HepG2 (cell line): ENCODE results near the gene MTCP1. TPM values are rescaled to one million over a fixed set of nuclear protein-coding genes. Genes with fewer than 3 reads are reported as not detected.

Experiments
- AHR ChIP-seq: IDR thresholded peaks from 2 replicates; pipeline ENCODE4 v1.6.1; 2018; ENCODE audit warnings: missing genetic modification reagents, missing compliant biosample characterization
- CEBPB ChIP-seq: IDR thresholded peaks from 2 replicates; pipeline ENCODE4 v1.6.1; 2011; ENCODE audit warnings: low read depth, low read length, improper control_type of control experiment, borderline replicate concordance
- IRF2 ChIP-seq: IDR thresholded peaks from 2 replicates; pipeline ENCODE4 v1.6.1; 2018; ENCODE audit warnings: missing genetic modification reagents, missing compliant biosample characterization
- KAT8 ChIP-seq: IDR thresholded peaks from 2 replicates; pipeline ENCODE4 v1.6.1; 2016; ENCODE audit warnings: missing genetic modification reagents, missing compliant biosample characterization
- KMT2B ChIP-seq: IDR thresholded peaks from 2 replicates; pipeline ENCODE4 v1.6.1; 2016; ENCODE audit warnings: missing genetic modification reagents, missing compliant biosample characterization
- MED8 ChIP-seq: sonication (generic); formaldehyde crosslinking; IDR thresholded peaks from 2 replicates; pipeline ENCODE4 v1.8.1; 2023; ENCODE audit warnings: mild to moderate bottlenecking, missing genetic modification reagents; ENCODE audit not compliant: insufficient replicate concordance
- MXI1 ChIP-seq: IDR thresholded peaks from 3 replicates; pipeline ENCODE4 v1.6.1; 2012; ENCODE audit warnings: low read depth, low read length, inconsistent platforms, borderline replicate concordance
- NONO ChIP-seq, 2 experiments: fragments of 450-650 bp in 1 of 2; sonication (generic) in 1 of 2; formaldehyde crosslinking in 1 of 2; IDR thresholded peaks in 1 of 2; conservative IDR thresholded peaks in 1 of 2; 2 replicates each; pipeline versions ENCODE4 v1.6.1 to v1.8.0; 2017 to 2022; ENCODE audit warnings: mild to moderate bottlenecking in 1 of 2, missing genetic modification reagents in 1 of 2, moderate library complexity in 1 of 2
- NRL ChIP-seq: sonication (generic); formaldehyde crosslinking; IDR thresholded peaks from 2 replicates; pipeline ENCODE4 v1.5.0; 2020; ENCODE audit warnings: missing genetic modification reagents, mild to moderate bottlenecking, moderate library complexity, borderline replicate concordance
- POLR2G ChIP-seq: fragments of 200-400 bp; formaldehyde crosslinking; IDR thresholded peaks from 2 replicates; pipeline ENCODE4 v1.6.1; 2018; ENCODE audit warnings: mild to moderate bottlenecking, low read depth, low read length, moderate library complexity
- RBAK ChIP-seq: sonication (generic); formaldehyde crosslinking; IDR thresholded peaks from 2 replicates; pipeline ENCODE4 v1.5.1; 2020; ENCODE audit warnings: mild to moderate bottlenecking, missing genetic modification reagents
- SATB2 ChIP-seq: sonication (generic); formaldehyde crosslinking; IDR thresholded peaks from 2 replicates; pipeline ENCODE4 v1.5.0; 2020; ENCODE audit warnings: missing genetic modification reagents
- TBL1XR1 ChIP-seq: fragments of 150-350 bp; IDR thresholded peaks from 2 replicates; pipeline ENCODE4 v1.6.1; 2014; ENCODE audit warnings: borderline replicate concordance, low read length; ENCODE audit not compliant: partially characterized antibody
- ZC3H13 ChIP-seq: sonication (generic); formaldehyde crosslinking; IDR thresholded peaks from 2 replicates; pipeline ENCODE4 v1.8.1; 2023; ENCODE audit warnings: mild to moderate bottlenecking, missing genetic modification reagents, moderate library complexity
- ZNF138 ChIP-seq: sonication (generic); formaldehyde crosslinking; IDR thresholded peaks from 2 replicates; pipeline ENCODE4 v1.5.0; 2020; ENCODE audit warnings: mild to moderate bottlenecking, low read depth, missing genetic modification reagents
- ZNF530 ChIP-seq: sonication (generic); formaldehyde crosslinking; IDR thresholded peaks from 2 replicates; pipeline ENCODE4 v1.5.0; 2020; ENCODE audit warnings: low read depth, mild to moderate bottlenecking, missing genetic modification reagents
- ZNF672 ChIP-seq: sonication (generic); formaldehyde crosslinking; IDR thresholded peaks from 2 replicates; pipeline ENCODE4 v1.8.1; 2022; ENCODE audit warnings: missing genetic modification reagents
- ZNF773 ChIP-seq: sonication (generic); formaldehyde crosslinking; IDR thresholded peaks from 2 replicates; pipeline ENCODE4 v1.4.0; 2020; ENCODE audit warnings: missing genetic modification reagents, borderline replicate concordance
- ZNF777 ChIP-seq: sonication (generic); formaldehyde crosslinking; IDR thresholded peaks from 2 replicates; pipeline ENCODE4 v1.4.0; 2020; ENCODE audit warnings: missing genetic modification reagents
- polyA plus RNA-seq, 8 experiments: library from polyadenylated mRNA; depleted of rRNA in 3 of 8; stranded (reverse) in 7 of 8; unstranded in 1 of 8; fragments of >200 nt; fragmentation: Illumina TruSeq in 4 of 8; extraction: Trizol in 4 of 8; gene quantifications; 2 replicates each; pipeline versions ENCODE4 v1.2.1 to v1.2.3, GENCODE V29; 2011 to 2016; ENCODE audit warnings: low read depth in 4 of 8, missing spikeins in 1 of 8, mixed read lengths in 1 of 8; ENCODE audit not compliant: insufficient read depth in 1 of 8
- total RNA-seq, 5 experiments: library from RNA; depleted of rRNA; stranded (reverse); fragments of >200 nt; fragmentation: Illumina TruSeq; extraction: Trizol; gene quantifications; 2 replicates each; pipeline ENCODE4 v1.2.3, GENCODE V29; 2016; ENCODE audit warnings: low read depth in 1 of 5
- TF ChIP-seq, protein P1 (sequence below): sonication (generic); formaldehyde crosslinking; IDR thresholded peaks from 2 replicates; pipeline ENCODE4 v1.9.0; 2021; ENCODE audit warnings: missing genetic modification reagents, borderline replicate concordance
- TF ChIP-seq, protein P2 (sequence below): sonication (generic); formaldehyde crosslinking; IDR thresholded peaks from 2 replicates; pipeline ENCODE4 v1.5.0; 2020; ENCODE audit warnings: missing genetic modification reagents
- TF ChIP-seq, protein P3 (sequence below): sonication (generic); formaldehyde crosslinking; IDR thresholded peaks from 2 replicates; pipeline ENCODE4 v1.4.0; 2020; ENCODE audit warnings: missing genetic modification reagents
- TF ChIP-seq, protein P4 (sequence below): sonication (generic); formaldehyde crosslinking; IDR thresholded peaks from 2 replicates; pipeline ENCODE4 v1.8.0; 2022; ENCODE audit warnings: missing genetic modification reagents, mild to moderate bottlenecking, moderate library complexity, borderline replicate concordance

The MTCP1 gene
- total and polyA plus RNA-seq, 2 of the 13 experiments (the other 11 are each of a cell fraction or from before 2014, with no cell fraction given): 5.1 to 18.9 TPM

DNA sequence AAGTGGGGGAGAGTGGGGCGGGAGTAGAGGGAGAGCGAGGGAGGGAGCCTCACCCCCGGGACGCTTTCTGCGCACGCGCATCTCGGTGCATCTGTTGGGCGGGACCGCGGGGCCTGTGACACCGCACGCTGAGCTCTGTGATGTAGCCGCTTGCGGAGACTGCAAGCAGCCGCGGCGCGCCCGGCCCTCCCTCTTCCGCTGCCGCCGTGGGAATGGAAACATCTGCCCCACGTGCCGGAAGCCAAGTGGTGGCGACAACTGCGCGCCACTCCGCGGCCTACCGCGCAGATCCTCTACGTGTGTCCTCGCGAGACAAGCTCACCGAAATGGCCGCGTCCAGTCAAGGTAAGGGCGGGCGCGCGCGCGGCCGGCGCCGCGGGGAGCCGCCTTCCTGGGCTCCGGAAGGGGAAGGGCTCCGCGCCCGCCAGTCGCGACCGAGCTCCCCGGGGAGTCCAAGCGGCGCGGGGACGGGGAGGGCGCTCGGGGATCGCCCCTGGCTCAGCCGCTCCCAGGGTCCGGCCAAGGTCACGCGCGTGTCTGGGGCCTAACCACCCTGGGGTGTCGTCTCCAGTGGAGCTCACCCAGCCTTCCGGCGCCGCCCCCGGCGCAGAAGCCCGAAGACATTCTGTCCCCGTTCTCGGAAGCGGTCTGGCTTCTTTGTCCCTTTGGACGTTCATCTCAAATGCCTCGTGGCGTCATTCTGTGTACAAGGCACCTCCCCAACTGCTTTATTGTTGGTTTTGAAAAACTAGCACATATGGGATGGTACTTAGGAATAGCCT lies 44.0 kb downstream of the MTCP1 start, which contains the start of gene FUNDC2 (continued):
- TF ChIP-seq, protein P1, sequence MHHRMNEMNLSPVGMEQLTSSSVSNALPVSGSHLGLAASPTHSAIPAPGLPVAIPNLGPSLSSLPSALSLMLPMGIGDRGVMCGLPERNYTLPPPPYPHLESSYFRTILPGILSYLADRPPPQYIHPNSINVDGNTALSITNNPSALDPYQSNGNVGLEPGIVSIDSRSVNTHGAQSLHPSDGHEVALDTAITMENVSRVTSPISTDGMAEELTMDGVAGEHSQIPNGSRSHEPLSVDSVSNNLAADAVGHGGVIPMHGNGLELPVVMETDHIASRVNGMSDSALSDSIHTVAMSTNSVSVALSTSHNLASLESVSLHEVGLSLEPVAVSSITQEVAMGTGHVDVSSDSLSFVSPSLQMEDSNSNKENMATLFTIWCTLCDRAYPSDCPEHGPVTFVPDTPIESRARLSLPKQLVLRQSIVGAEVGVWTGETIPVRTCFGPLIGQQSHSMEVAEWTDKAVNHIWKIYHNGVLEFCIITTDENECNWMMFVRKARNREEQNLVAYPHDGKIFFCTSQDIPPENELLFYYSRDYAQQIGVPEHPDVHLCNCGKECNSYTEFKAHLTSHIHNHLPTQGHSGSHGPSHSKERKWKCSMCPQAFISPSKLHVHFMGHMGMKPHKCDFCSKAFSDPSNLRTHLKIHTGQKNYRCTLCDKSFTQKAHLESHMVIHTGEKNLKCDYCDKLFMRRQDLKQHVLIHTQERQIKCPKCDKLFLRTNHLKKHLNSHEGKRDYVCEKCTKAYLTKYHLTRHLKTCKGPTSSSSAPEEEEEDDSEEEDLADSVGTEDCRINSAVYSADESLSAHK (CRISPR knock-in tag): no peak
- no peak for TF ChIP-seq NRL (CRISPR knock-in tag)
- TF ChIP-seq, protein P2, sequence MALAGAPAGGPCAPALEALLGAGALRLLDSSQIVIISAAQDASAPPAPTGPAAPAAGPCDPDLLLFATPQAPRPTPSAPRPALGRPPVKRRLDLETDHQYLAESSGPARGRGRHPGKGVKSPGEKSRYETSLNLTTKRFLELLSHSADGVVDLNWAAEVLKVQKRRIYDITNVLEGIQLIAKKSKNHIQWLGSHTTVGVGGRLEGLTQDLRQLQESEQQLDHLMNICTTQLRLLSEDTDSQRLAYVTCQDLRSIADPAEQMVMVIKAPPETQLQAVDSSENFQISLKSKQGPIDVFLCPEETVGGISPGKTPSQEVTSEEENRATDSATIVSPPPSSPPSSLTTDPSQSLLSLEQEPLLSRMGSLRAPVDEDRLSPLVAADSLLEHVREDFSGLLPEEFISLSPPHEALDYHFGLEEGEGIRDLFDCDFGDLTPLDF: peak; percentile 46; the same call in 1 of the 2 replicates
- TF ChIP-seq CEBPB: no peak
- no peak for TF ChIP-seq MED8 (CRISPR knock-in tag)
- TF ChIP-seq MXI1: peak; percentile 27; the same call in 1 of the 3 replicates
- peak; percentile 67 for TF ChIP-seq POLR2G
- peak; percentile 18 for TF ChIP-seq TBL1XR1
- no peak for TF ChIP-seq RBAK (CRISPR knock-in tag)
- no peak for TF ChIP-seq ZNF672
- peak; percentile 79 for TF ChIP-seq ZNF777 (CRISPR knock-in tag)
- TF ChIP-seq SATB2 (CRISPR knock-in tag): no peak
- TF ChIP-seq IRF2 (CRISPR knock-in tag): no peak
- TF ChIP-seq, protein P3, sequence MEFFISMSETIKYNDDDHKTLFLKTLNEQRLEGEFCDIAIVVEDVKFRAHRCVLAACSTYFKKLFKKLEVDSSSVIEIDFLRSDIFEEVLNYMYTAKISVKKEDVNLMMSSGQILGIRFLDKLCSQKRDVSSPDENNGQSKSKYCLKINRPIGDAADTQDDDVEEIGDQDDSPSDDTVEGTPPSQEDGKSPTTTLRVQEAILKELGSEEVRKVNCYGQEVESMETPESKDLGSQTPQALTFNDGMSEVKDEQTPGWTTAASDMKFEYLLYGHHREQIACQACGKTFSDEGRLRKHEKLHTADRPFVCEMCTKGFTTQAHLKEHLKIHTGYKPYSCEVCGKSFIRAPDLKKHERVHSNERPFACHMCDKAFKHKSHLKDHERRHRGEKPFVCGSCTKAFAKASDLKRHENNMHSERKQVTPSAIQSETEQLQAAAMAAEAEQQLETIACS: peak; percentile 86
- TF ChIP-seq KAT8 (CRISPR knock-in tag): peak; percentile 29; the same call in 1 of the 2 replicates
- no peak for TF ChIP-seq NONO (IDR thresholded peaks at IDR 0.05)
- peak; percentile 74; the same call in 1 of the 2 replicates for TF ChIP-seq NONO (CRISPR knock-in tag; conservative IDR thresholded peaks at IDR 0.05)
- TF ChIP-seq ZNF773 (CRISPR knock-in tag): no peak
- TF ChIP-seq KMT2B (CRISPR knock-in tag): peak; percentile 78
- TF ChIP-seq ZNF530 (CRISPR knock-in tag): no peak
- TF ChIP-seq ZNF138 (CRISPR knock-in tag): no peak
- TF ChIP-seq, protein P4, sequence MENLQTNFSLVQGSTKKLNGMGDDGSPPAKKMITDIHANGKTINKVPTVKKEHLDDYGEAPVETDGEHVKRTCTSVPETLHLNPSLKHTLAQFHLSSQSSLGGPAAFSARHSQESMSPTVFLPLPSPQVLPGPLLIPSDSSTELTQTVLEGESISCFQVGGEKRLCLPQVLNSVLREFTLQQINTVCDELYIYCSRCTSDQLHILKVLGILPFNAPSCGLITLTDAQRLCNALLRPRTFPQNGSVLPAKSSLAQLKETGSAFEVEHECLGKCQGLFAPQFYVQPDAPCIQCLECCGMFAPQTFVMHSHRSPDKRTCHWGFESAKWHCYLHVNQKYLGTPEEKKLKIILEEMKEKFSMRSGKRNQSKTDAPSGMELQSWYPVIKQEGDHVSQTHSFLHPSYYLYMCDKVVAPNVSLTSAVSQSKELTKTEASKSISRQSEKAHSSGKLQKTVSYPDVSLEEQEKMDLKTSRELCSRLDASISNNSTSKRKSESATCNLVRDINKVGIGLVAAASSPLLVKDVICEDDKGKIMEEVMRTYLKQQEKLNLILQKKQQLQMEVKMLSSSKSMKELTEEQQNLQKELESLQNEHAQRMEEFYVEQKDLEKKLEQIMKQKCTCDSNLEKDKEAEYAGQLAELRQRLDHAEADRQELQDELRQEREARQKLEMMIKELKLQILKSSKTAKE (CRISPR knock-in tag): peak; percentile 18; the same call in 1 of the 2 replicates
- no peak for TF ChIP-seq AHR (CRISPR knock-in tag)
- no peak for TF ChIP-seq ZC3H13 (CRISPR knock-in tag)
